ENCODE results near the gene INSM2. TPM values are rescaled to one million over a fixed set of nuclear protein-coding genes. Genes with fewer than 3 reads are reported as not detected.
A peak's percentile ranks its signal among the peaks of the same experiment; 100 is the strongest.

Gene INSM2
- total RNA-seq, 1 experiment from 2014 or later: not detected

DNA sequence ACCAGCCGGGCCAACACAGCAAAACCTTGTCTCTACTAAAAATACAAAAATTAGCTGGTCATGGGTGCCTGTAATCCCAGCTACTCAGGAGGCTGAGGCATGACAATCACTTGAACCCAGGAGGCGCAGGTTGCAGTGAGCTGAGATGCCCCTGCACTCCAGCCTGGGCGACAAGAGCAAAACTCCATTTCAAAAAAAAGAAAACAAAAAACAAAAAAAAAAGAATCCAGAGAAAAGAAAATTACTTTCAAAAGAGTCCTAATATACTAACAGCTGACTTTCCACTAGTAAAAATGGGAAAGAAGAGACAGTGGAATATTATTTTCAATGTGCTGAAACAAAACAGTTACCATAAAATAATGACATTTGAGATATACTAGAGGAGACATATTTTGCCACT is 8.3 kb upstream of the INSM2 start:
- no peak overlapping the region for H3K27ac Mint-ChIP-seq (ENCODE audit: unreplicated experiment)
- H3K27me3 Mint-ChIP-seq (ENCODE audit: unreplicated experiment): peaks cover 27% of the 10 kb centered on the region
- DNase-seq: no peak
- intact Hi-C loops (cut with micrococcal nuclease; ENCODE audit: unreplicated experiment): no loop called here
- no TSS peak for BruUV-seq (replicated peaks)
- H3K4me3 Mint-ChIP-seq (ENCODE audit: low read depth, unreplicated experiment): no peak overlapping the region
- H3K4me1 Mint-ChIP-seq (ENCODE audit: low read depth, unreplicated experiment): no peaks in the 10 kb centered on the region
- no peaks in the 10 kb centered on the region for H3K36me3 Mint-ChIP-seq (ENCODE audit: insufficient read depth, unreplicated experiment)
- CTCF ChIA-PET: interaction anchor here (0.7 kb wide), 1 partner anchor 80 kb away, joined by 3 read pairs; no protein-coding TSS in a partner anchor
- no peaks in the 10 kb centered on the region for H3K9me3 Mint-ChIP-seq (ENCODE audit: low read depth, unreplicated experiment)
- TF ChIP-seq, protein P1, sequence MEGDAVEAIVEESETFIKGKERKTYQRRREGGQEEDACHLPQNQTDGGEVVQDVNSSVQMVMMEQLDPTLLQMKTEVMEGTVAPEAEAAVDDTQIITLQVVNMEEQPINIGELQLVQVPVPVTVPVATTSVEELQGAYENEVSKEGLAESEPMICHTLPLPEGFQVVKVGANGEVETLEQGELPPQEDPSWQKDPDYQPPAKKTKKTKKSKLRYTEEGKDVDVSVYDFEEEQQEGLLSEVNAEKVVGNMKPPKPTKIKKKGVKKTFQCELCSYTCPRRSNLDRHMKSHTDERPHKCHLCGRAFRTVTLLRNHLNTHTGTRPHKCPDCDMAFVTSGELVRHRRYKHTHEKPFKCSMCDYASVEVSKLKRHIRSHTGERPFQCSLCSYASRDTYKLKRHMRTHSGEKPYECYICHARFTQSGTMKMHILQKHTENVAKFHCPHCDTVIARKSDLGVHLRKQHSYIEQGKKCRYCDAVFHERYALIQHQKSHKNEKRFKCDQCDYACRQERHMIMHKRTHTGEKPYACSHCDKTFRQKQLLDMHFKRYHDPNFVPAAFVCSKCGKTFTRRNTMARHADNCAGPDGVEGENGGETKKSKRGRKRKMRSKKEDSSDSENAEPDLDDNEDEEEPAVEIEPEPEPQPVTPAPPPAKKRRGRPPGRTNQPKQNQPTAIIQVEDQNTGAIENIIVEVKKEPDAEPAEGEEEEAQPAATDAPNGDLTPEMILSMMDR (IDR thresholded peaks at IDR 0.05; ENCODE audit: unreplicated experiment): no peak

DNA sequence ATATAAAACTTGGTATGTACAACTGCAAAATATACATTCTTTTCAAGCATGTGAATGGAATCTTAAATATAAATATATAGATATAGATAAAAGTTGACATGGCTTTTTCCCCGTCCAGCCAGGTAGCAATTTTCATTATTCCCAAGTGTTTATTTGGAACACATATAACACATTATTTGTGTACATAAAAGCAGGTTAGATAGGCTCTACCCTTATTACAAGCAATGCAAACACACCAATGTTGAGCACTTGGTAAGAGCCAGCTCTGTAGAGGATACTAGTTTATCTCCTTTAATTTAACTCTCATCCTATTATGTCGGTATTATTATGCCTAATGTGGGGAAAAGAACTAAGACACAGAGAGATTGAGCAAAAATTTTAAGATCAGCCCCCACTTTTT is 7.0 kb upstream of the INSM2 start:
- Mint-ChIP-seq H3K27me3 (ENCODE audit: unreplicated experiment) (peaks cover 40% of the 10 kb centered on the region), H3K4me3 (ENCODE audit: low read depth, unreplicated experiment) (no peak overlapping the region), H3K4me1 (ENCODE audit: low read depth, unreplicated experiment) (no peaks in the 10 kb centered on the region), H3K36me3 (ENCODE audit: insufficient read depth, unreplicated experiment) (no peaks in the 10 kb centered on the region), H3K9me3 (ENCODE audit: low read depth, unreplicated experiment) (no peaks in the 10 kb centered on the region), H3K27ac (ENCODE audit: unreplicated experiment) (no peak overlapping the region)
- CTCF ChIA-PET: interaction anchor here (0.6 to 0.7 kb wide), 3 partner anchors 37 to 97 kb away, joined by 3 to 4 read pairs (median 4); no protein-coding TSS in a partner anchor
- TF ChIP-seq, protein P1 (IDR thresholded peaks at IDR 0.05; ENCODE audit: unreplicated experiment): no peak
- intact Hi-C loops (cut with micrococcal nuclease; ENCODE audit: unreplicated experiment): no loop called here
- no TSS peak for BruUV-seq (replicated peaks)
- DNase-seq: no peak

DNA sequence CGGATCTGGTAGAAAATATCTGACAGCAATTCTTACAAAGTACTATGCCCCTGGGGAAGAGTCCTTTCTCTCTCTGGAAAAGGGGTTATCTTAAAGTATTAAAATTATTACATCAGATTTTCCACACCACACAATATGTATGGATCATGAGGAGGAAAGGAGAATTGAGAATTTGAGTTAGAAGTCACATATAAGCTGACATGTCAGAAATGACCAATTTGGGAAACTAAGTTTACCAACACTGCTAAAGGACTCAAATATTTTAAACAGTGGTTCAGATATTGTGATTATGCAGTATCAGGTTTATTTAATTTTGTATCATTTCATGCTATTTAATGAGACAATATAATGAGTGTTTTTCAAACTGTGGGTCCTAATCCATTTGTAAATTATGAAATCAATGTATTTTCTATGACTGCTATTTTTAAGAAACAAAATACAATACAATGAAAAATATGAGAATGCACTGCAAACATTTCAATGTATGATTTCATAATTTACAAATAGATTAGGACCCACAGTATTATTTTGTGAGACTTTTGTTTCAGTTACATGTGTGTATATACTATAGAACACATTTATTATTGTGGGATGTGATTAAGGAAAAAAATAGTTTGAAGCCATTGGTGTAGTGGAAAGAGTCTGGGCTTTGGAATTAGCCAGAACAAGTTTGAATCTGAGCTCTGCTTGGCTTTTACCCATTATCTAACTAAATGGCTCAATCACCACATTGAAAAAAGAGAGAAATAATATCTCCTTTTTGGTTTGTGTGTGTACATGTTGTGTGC is 1.8 kb upstream of the INSM2 start:
- no TSS peak for BruUV-seq (replicated peaks)
- no peaks in the 10 kb centered on the region for H3K9me3 Mint-ChIP-seq (ENCODE audit: low read depth, unreplicated experiment)
- CTCF ChIA-PET: no interaction called here
- DNase-seq: no peak
- H3K27ac Mint-ChIP-seq (ENCODE audit: unreplicated experiment): no peak overlapping the region
- intact Hi-C loops (cut with micrococcal nuclease; ENCODE audit: unreplicated experiment): no loop called here
- peaks cover 10% of the 10 kb centered on the region for H3K36me3 Mint-ChIP-seq (ENCODE audit: insufficient read depth, unreplicated experiment)
- TF ChIP-seq, protein P1 (IDR thresholded peaks at IDR 0.05; ENCODE audit: unreplicated experiment): no peak
- H3K4me3 Mint-ChIP-seq (ENCODE audit: low read depth, unreplicated experiment): no peak overlapping the region
- peaks cover 8% of the 10 kb centered on the region for H3K4me1 Mint-ChIP-seq (ENCODE audit: low read depth, unreplicated experiment)
- peaks cover 55% of the 10 kb centered on the region for H3K27me3 Mint-ChIP-seq (ENCODE audit: unreplicated experiment)

DNA sequence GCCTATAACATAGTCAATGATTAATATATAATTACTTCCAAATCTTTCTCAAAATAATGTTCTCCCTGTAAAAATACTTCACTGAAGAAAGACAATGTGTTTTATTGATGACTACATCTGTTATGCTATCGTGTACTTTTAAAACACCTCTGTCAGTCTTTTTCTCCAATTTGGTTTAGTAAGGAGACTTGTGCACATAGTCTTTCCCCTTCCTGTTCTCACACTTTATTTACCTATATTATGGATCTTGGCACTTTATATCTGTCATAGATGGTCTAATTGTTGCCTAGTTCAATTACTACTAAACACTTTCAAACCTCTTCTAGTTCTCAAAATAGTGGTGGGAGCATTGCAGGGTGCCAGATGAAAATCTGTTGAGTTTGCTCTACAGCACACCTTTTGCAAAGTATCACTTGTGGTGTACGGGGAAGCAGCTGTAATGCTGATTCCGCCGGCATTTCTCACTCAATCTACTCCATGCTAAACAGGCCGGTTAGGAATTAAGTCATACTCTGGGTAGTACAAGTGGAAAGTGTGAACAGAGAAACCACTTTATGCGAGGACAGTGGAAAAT is 1.1 kb upstream of the INSM2 start:
- BruUV-seq (replicated peaks): no TSS peak
- CTCF ChIA-PET: interaction anchor here (0.7 kb wide), 1 partner anchor 10 kb away, joined by 3 read pairs; no protein-coding TSS in a partner anchor
- no peak for DNase-seq
- Mint-ChIP-seq H3K9me3 (ENCODE audit: low read depth, unreplicated experiment) (no peaks in the 10 kb centered on the region), H3K36me3 (ENCODE audit: insufficient read depth, unreplicated experiment) (peaks cover 10% of the 10 kb centered on the region), H3K27ac (ENCODE audit: unreplicated experiment) (no peak overlapping the region), H3K27me3 (ENCODE audit: unreplicated experiment) (peaks cover 55% of the 10 kb centered on the region), H3K4me1 (ENCODE audit: low read depth, unreplicated experiment) (peaks cover 8% of the 10 kb centered on the region), H3K4me3 (ENCODE audit: low read depth, unreplicated experiment) (peak overlapping the region; percentile 78)
- intact Hi-C loops (cut with micrococcal nuclease; ENCODE audit: unreplicated experiment): no loop called here
- TF ChIP-seq, protein P1 (IDR thresholded peaks at IDR 0.05; ENCODE audit: unreplicated experiment): no peak
